HG03064 (cell line): ENCODE measurements around the gene CAMTA1.

Experiments used
- ATAC-seq: cut with Tn5 transposase; IDR thresholded peaks from one replicate; pipeline ENCODE4 v1.9.1; 2021; ENCODE audit warnings: low read depth; ENCODE audit not compliant: unreplicated experiment

Gene CAMTA1

DNA sequence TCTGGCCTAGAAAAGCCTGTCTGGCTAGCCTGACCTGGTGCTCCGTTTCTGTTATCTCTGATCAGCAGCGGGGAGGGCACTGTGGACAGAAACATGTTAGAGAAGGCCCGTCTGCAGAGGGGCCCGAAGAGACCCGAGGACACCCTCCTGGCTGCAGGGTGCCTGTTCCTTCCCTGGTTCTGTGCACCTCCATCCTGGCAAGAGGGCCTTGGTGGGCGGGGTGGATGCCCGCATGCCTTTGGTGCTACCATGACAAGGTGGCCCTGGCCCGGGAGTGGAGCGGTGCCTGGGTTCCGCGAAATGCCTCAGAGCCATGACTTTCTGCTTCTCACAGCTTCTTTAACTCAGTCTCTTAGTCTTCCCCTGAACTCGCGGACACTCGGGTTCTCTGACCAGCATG, 233.6 kb downstream of the CAMTA1 start:
- ATAC-seq = no peak

DNA sequence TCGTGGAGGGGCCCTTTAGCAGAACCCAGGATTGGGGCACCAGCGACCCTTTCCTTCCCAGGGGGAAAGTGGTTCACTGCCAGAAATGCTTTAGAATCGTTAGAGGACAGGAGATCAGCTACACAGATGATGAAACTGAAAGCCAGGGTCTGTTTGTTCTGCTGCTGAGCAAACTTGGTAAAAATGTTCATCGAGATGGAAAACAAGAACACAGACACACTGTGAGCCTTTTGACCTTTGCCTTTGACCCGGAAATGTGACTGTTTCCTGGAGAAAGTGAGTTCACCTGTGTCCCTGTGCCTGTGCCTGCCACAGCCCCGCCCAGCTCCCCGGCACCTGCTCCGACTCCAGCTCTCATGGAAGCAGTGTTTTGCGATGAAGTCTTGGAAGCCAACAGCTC, 234.3 kb downstream of the CAMTA1 start:
- no peak for ATAC-seq

DNA sequence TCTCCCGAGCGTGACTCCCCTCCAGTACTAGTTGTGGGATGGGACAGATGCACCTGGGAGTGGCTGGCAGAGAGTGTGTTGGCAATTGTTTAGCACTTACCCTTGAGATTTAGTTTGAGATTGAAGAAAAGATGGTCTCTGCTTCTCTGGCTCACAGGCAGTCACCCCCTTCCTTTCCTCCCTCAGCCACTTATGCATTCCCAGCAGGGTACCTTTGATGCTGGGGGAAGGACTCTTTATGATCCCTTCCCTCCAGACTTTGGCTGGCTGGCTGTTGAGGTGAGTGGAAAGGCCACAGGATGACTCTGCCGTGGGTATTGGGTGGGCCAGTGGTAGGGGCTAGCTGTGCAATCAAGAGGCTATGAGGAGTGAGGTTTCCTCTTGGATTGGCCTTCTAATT, 236.8 kb downstream of the CAMTA1 start:
- ATAC-seq = no peak

DNA sequence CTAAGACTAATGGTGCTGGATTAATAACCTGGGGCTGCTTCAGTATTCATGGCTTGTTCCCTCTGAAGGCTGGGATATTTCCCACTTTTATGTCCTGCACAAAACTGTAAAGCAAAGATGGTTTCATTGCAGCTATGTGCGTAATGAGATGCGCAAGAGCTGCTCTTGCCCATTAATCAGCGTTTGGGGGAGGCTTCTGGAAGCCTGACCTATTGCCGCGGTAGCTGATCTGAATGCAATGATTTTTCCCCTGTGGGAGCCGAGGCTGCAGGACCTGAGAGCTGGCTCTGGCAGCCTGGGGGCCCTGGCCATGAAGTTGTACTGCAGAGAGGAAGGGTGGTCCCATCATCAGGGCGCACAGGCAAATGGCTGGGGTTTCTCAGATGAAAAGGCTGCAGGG, 239.8 kb downstream of the CAMTA1 start:
- ATAC-seq = no peak

DNA sequence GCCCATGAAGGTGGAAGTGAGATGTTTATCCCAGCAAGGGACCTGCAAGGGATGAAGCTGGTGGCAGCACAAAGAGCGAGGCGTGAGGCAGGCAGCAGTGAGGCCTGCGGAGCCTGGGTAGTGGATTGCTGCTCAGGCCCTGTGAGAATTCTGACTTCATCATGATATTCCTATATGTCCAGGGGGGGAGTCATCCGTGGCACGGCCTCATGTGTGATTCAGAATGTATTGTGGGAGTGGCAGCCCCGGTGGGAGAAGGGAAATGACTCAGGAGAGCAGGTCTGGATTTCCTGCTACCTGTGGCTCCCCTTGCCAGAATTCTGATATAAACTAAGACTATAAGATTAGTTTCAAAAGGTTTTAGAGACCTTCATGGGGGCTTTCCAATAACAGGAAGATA, 240.9 kb downstream of the CAMTA1 start:
- no peak for ATAC-seq

DNA sequence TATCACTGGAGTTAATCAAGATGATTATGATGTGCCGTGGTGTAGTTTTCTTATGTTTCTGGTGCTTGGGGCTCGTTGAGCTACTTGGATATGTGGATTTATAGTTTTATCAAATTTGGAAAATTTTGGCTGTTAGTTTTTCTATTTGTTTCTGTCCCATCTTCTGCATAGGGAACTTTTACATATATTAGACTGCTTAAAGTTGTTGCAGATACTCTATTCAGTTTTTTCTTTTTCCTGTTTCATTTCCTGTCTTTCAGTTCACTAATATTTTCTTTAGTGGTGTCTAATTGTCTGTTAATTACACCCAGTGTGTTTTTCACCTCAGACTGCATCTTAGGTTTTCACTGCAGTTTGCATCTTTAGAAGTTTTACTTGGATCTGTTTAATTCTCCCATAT, 247.7 kb downstream of the CAMTA1 start:
- no peak for ATAC-seq

DNA sequence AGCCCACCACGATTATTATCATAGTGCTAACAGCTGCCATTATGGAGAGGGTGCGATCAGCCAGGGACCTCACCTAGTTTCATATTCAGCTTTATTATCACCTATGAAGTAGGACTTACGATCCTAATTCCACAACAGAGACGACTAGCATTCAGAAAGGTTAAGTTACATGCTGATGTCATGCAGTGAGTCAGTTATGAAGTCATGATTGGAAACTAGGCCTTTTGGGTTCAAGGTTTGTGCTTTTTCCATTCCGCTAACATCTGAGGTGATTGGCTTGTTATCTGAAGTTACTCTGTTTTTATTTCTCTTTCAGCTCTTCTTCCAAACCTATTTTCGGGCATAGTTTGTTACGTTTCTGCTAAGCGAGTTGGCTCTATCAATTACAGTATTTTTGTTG, 251.1 kb downstream of the CAMTA1 start:
- ATAC-seq = no peak

DNA sequence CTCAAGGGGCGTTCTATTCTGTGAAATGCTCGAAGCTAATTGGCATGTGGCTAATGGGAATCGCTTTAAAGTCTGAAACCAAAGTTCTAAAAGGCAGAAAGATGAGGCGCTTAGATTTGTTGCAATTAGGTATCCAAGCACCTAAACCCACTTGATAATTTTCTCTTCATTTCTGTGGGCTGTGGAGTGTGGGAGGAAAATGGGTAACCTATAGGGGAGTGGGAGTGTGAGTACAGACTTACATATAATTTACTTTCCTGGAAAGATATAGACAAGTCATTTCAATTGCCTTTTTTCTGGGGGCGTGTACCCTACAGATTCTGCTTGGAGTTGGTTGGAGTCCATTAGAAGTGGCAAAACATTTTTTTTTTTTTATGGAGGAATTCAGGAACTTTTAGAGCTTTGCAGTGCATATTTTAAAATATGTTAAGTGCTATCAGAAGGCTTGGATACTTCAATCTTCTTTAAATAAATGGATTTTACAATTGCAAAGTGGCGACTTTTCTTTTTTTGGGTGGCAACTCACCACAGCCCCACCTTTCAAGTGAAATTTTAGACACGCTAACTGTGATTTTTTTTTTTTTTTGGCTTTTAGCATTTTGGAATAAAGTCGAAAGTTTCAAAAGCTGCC, 254.5 kb downstream of the CAMTA1 start:
- ATAC-seq = no peak

DNA sequence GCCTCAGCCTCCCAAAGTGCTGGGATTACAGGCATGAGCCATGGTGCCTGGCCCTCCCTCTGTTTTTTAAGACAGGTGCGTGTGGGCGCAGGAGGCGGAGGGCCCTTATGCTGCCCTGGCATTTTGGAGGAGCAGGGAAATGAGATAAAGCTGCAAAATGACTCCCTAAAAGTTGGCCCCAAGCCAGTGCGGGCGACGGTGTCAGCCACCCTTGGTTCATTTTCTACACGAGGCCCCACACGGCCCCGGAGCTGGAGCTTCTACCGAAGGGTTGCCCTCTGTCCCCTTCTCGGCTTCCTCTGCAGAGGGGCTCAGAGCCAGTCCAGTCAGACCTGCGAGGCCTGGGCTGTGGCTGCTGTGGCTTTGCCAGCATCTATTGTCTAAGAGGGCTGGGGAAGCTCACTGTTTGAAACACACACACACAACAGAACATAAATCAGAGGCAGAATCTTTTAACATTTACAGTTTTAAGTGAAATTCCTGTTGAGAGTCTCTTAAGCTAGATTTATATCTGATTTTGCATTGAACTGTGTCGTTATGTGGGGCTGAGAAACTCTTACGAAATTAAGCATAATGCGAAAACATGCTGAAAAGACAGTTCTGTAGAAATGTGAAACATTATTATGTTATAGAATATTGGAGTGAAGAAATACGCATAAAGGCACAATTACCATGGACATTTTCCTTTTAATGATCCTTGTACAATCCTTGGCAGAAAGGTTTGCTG, 255.9 kb downstream of the CAMTA1 start:
- no peak for ATAC-seq

DNA sequence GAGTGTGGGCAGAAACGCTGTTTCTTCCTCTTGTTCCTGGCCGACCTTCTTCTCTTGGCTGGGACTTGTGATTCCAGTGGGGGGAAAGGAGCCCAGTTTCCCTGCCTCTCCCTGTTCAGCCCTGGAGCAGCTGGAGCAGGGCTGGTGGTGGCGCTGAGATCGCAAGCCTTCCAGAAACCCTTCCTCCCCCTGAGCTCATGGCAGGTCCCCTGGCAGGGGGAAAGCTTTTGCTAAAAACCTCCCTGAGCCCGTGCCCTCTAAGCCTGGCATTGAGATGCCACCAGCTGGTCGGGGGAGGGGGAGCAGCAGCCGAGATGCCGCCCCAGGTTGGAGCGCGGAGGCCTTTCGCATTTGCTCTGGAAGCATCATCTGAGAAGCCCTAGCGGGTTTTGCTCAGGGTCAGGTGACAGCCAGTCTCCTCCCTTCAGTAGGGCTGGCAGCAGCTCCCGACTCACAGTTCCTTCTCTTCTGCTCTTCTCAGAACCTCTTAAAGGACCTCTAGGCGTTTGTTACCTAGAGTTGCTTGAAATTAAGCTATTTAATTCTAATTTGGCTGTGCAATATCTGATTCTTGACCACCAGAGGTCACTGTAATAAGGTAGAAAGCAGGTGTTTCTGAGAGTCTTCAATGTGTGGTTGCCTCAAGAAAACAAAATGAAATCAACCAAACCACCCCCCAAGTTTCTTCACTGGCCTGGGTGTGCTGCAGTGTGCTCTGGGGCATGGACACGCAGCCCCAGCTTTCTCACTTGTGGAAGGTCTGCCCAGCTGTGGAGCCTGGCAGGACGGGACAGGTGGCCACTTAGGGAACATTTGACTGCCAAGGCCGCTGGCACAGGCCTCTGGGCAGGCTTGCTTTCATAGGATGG, 257.3 kb downstream of the CAMTA1 start:
- no peak for ATAC-seq

DNA sequence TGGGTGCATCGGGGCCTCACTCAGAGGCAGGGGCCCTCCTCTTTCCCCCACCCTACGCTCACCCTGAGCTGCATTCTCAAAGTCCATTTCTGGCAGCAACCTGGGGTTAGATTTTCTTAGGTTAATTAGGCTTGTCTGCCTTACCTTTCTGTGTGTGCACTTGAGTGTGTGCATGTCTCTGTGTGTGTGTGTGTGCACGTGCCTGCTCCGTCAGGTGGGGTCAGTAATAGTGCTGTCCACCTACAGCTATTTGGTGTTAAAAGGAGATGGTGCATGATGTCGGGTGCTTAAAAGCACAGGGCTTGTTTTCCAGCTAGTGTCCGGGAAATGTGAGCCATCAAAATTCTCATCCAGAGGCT, 257.9 kb downstream of the CAMTA1 start:
- ATAC-seq = no peak

DNA sequence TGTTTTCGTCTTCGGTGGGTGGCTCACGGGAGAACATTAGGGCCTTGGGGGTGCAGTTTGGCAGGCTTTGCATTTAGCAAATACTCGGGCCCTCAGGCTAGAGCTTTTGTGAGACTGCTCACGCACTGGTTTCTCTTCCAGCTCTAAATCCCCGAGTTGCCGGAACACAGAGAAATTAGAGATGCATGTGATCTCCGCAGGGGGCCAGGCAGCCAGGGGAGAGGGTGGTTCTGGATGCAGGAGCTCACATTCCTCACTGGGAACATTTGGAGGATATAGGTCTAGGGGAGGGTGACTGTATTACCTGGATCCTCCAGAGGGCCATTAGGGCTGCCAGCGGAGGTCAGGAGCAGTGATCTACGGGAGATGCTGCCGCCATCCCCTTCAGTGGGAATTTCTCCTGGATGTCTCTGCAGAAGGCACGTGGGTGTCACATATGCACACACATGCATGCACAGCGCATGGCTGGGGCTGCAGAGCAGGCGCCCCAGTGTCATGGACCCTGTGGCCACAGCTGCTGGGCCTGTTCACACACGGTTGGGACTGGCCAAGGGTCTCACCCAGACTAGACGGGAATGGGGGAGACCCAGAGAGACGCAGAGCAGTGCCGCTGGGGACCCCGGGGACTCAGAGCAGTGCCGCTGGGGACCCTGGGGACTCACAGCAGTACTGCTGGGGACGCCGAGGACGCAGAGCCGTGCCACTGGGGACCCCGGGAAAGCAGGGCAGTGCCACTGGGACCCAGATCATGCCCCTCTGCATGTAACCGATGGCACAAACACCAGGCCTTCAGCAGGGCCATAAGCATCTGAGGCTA, 258.7 kb downstream of the CAMTA1 start:
- ATAC-seq = no peak

DNA sequence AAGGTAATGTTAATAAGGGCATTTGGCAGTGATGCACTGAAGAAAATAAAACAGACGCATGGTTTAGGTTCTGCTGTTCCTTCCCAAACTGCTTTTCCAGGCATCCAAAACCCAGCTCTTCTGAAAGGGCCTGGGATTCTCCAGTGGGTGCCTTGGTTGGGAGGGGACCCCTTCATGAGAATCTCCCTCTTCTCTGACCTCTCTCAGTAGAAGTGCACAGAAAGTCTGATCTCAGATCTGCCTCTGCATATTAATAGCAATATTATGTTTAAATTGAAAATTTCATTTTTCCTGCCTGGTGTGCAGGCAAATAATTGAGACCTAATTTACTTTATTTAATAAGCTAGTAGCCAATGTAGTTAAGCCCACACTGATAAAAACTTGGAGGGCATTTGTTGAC, 260.6 kb downstream of the CAMTA1 start:
- ATAC-seq = no peak

DNA sequence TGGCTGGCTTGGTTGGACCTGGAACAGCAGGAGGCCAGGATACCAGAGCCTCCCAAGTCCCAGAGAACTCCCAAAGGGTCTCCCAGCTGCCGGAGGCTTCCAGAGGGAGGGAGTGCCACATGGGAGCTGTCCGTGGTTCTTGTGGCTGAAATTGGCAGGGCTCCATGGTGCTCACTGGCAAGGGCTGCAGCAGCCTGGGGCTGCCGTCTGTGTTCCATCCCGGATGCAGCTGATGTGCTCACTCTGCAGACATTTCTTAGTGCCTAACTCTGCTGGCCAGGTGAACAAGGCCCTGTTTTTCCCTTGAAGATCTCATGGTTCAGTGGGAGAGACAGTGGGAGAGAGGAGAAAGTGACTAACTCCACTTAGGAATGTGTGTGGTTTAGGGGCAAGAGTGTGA, 261.1 kb downstream of the CAMTA1 start:
- no peak for ATAC-seq

DNA sequence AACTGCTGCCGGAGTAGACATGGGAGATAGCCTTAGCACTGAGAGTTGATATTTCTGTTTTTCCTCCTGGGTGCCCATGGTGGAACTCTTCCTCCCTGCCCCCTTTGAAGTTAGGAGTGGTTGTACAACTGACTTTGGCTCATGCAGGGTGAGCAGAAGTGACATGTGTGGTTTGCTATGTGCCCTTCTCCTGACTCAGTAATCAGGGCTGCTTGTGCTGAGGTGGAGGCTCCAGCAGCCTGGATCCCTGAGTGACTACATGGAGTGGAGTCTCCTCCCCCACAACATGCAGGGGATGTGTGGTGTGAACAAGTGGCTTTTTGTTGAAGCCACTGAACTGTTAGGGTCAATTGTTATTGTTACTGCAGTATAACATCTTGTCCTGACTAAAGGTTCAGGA, 261.6 kb downstream of the CAMTA1 start:
- ATAC-seq = no peak

DNA sequence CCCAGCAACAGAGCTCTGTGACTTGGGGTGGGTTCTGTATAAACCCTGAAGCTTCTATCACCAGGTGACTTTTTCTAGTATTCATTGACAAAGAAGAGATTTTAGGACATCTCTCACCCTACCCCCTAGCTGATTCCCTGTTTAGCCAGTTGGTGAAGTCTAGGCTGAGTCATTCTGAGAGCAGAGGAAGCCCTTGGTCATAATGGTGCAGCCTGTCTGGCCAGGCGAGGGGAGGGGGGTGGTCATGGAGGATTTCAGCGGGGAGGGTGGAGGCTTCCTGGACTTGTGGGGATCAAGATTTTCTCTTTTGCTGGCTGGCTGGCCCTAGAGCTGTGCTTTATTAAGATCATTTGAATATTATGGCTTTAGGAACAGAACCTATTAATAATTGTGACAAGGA, 262.6 kb downstream of the CAMTA1 start:
- no peak for ATAC-seq

DNA sequence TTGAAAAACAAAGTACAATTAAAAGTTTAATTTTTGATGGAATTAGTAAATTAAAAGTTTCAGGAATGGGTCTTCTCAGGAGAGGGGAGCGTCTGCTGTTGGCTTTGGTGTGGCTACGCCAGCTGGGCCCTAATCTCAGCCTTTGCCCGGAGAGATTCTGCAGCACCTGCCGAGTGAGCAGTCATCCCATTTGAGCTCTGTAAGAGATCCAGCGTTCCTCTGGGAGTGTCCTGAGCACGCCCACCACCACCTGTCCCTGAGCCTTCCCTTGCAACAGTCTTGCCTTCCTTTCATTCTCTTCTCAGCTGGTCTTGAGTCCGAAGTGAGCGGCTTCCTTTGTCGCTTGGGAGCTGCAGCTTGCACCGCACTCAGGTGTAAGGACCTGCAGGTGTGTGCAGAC, 263.1 kb downstream of the CAMTA1 start:
- ATAC-seq = no peak

DNA sequence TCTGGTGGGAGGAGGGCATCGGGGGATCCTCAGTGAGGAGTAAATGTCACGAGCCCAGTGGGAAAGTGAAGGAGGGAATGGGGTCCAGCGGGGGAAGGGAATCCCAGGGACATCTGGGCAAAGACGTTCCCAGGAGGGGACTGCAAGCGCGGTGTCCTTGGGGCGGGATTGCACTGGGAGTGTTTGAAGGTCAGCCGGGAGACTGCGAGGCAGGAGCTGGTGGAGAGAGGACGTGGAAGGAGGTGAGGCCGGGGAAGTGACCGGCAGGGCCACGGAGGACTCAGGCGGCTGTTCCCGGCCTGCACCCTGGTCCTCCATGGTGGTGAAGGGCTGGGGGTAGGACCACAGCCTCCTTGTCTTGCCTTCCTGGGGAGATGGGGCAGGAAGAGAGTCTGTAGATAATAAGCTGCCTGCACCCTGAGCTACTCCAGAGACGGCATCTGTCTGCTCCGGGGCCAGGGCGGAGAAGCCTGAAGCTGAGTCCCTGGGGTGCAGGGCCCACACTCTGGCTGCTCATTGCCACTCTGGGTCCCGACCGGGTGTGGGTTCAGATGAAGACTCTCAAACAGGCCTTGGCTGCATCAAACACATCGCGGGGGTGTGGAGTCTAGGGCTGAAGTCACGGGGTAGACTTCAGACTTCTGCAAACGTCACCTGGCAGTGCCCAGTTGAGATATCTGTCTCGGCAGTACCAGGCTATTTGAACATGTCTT, 264.8 kb downstream of the CAMTA1 start:
- no peak for ATAC-seq

DNA sequence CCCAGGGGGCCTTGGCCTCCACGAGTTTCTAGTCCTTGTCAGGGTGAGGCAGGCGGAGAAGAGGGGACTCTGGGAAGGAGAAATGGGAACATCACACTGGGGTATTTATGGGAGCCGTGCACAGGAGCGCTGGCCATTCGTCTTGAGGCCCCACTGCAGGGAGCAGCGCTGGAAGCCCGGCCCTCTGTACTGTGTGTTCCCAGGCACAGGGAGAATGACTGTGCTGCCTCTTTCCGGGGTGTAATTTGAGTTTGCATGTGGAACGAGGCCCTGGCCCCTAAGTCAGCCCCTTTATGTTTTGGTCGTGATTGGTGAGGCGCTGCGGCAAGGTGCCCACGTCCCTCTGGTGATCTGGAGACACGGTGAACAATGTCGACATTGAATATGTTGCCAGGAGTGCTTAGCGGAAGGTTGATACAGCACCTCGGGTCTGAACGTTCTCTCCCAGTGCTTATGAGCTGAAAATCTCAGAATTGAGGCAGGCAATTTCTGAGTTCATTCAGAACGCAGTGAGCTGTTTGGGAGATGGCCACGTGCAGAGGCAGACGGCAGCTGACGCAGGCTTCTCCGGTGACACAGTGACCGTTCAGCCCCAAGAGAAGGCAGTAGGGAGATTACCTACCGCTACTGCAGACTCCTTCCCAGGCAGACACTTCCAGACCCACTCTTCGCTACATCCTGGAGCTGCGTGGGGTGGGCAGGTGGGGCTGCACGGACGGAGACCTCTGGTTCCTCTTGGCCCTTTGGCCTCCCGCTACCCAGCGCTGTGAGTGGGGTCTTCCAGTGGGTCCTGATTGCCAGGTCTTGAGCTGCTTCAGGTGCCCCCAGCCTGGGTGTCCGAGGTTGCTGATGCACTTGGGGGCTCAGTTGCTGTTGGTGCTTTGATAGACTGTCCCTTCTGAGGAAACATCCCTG, 265.8 kb downstream of the CAMTA1 start:
- ATAC-seq = no peak
